T-helper 2 cell treated with Interferon-gamma antibody and Interleukin-4, amounts not matched to agents 100 ng/mL and 5 ng/mL, for 36 hours (primary cell): ENCODE data around the gene ZBTB16. TPM values are rescaled to one million over a fixed set of nuclear protein-coding genes. Genes with fewer than 3 reads are reported as not detected.

Source experiments
- intact Hi-C: fragments of 100-400 bp; cut with micrococcal nuclease; formaldehyde crosslinking; loops from one replicate; pipeline ENCODE4 v1.15.1; 2023
- total RNA-seq: library from RNA; stranded (reverse); gene quantifications from 2 replicates; pipeline ENCODE4 v1.2.3, GENCODE V29; 2022

Gene ZBTB16
- total RNA-seq, 1 donor from 2014 or later = 13.7 TPM

DNA sequence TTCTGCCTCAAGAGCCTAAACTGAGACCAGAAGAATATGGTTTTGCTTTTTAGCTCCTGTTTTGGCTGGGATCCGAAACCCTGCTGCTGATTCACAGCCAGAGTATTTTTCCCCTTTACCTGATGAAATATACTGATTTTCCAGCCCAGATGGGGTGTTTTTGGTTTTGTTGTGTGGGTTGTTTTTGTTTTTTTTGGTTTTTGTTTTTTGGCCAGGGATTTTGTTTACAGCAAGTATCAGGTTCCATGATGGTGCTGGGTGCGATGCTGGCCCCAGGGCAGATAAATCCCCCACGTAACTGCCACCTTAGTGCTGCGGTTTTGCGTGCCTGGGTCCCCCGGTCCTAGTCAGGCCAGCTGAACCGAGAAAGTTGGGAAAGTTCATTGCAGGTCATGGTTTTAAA, 103.7 kb downstream of the ZBTB16 start:
- intact Hi-C loops = loop anchor here (5.0 to 10.0 kb wide), 2 partner anchors 34 to 288 kb away; partner anchors contain the start of gene USP28

DNA sequence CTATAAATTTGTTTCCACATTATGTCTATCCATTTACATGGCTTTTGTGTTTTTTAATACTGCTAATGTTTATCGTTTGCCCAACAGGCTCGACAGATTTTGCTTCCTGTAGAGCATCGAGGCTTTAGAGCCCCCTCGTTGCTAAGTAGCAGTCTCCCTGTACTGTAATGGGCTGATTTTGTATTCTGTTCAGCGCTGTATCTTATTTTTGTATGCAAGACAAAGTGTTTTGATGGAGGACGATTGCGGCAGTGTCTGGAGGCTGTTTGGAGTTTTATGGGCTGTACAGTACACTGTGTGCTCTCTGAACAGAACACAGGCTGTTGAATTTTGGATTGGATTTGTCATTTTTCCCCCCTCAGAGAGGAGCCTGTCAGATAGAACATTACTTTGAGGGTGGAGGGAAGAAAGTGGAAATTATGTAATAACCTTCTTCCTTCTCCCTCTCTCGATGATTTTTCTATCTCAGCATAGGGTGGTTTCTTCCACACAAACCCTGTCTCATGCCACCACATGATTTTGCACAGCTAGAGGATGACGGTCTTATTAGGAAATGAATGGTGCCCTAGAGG, 104.4 kb downstream of the ZBTB16 start:
- intact Hi-C loops = loop anchor here (5.0 to 10.0 kb wide), 2 partner anchors 33 to 289 kb away; partner anchors contain the start of gene USP28

DNA sequence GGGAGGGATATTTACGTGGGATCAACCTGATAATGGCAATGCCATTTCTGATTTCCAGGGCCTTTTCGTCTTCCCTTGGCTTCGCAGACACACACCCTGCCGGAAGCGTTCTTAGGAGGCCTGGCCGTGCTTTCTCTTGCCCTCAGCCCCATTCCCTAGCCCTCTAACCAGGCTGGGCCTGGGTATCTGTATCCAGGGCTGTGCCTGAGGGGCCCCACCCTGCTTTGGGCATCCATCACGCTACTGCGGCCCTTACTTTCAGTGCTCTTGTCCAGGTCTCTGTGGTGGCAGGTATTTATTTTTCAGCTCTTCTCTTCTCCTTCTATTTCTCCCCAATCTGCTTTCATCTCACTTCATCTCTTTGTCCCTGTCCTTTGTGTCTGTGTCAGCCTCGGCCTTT, 105.0 kb downstream of the ZBTB16 start:
- intact Hi-C loops = loop anchor here (5.0 to 10.0 kb wide), 2 partner anchors 33 to 290 kb away; partner anchors contain the start of gene USP28

DNA sequence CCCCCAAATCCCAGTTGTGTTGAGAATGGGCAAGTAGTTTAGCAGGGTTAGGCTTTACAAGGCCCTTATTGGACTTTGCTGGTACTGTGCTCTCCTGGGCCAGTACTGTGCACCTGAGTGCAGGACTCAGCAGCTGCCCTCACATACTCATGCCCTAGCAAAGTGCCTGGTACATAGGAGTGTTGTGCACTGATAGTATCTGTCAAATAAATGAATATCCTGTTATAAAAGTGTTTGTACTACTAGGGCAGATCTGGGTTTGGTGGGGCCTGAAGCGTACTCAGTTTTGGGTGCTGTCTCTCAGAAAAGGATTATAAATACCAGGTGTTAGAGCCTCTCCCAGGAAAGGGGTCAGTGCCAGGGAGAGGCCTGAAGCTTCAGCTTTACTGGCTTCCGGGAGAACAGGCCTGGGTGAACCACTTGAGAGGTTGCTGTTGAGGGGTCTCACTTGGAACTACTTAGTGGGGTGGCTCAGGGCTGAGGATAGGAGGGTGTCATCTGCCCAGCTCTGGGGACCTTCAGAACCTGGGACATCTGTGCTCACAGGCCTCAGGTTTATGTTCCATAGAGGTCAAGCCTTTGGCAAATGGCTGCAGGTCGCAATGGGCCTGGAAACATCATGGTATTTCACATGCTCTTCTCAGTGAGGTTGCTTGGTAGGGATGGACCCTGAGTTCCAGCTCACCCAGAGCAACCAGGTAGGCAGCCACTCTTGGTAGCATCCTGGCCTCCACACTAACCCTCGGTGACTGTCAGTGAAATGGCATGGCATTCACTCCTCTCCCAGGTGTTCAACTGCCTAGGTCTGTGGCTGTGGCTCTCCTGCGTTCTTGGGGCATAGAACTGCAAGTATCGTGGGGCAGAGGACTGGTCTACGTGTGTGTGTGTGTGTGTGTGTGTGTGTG, 106.1 kb downstream of the ZBTB16 start:
- intact Hi-C loops = loop anchor here (5.0 to 10.0 kb wide), 2 partner anchors 88 to 291 kb away; partner anchors contain the start of gene USP28

DNA sequence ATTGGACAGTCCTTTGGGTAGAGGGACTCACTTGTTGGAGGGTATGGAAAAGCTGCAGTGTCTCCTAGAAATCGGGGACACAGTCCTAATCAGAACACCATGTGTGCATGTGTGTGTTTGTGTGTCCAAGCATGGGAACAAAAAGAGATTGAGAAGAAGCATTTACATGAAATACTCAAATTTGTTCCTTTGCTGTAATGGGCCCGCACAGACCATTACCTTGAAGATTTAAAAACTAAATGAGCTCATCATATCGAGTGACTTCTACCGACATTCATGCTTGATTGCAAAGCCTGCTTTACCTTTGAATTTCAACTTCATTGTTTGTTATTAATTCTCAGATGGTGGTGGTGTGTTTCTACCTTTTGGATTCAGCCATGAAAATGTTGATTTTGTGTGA, 106.9 kb downstream of the ZBTB16 start:
- intact Hi-C loops = loop anchor here (5.0 to 10.0 kb wide), 2 partner anchors 89 to 292 kb away; partner anchors contain the start of gene USP28

DNA sequence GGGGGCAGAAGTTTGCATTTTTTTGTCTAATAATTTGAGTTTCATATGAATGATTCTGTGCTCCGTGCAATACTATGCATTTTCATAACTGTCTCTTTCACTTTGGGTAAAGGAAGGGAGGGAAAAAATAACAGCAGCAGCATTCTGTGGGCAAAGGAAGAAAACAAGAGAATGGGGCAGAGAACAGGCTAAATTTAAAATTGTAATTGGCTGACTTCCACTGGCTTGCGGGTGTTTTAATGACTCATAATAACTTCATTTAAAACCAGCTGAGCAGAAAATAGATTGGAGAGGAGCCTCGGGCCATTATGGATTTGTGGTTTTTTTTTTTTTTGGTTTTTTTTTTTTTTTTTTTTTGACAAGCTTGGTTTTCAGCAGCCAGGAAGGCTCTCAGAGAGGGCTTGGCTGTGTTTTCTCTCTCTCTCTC, 107.4 kb downstream of the ZBTB16 start:
- intact Hi-C loops = loop anchor here (1.0 to 10.0 kb wide), 3 partner anchors 16 to 292 kb away; partner anchors contain the start of gene USP28

DNA sequence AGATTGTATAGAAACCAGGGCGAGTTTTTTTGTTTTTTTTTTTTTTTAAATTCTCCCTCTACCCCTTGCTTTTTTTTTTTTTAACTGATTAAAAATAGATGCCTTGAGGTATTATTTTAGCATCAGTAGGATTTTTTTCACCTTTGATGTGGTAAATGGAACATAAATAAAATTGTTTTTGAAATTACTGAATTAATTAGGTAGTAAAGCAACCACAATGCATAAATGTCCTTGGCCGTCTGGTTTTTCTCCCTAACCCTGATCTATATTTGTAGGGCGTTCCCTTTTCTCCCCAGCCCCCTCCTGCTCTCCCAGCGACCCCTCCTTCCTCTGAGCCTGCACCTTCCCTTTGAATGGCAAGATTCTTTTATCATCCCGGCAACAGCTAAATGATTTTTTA, 107.8 kb downstream of the ZBTB16 start:
- intact Hi-C loops = loop anchor here (1.0 to 10.0 kb wide), 3 partner anchors 16 to 293 kb away; partner anchors contain the start of gene USP28

DNA sequence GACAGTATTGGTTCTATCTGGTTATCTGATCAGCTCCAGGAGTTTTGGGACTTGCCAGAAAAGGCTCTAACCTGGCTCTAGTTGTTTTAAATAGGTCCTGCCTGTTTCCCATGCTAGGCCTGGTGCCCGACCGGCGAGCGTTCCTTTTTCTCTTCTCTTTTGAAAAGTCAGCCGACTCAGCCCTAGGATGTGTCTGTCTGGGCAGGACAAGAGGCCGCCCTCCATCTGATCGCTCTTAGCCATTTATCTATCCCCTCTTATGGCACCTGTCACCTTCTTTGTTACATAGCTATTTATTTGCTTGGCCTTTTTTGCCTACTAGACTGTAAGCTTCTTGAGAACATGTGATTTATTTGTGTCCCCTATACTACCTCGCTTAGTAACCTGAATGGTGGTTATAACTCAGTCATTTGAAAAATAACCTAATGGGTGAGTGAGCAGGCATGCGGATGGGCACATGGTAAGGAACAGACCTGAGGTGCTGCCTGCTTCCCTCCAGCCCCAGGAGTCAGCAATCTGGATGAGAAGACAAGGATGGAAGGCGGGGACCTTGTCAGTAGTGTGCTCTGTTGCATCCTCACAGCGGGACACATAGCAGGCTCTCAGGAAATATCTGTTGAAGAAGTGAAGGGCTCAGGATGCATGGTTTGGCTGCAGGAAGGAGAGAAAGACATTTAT, 108.4 kb downstream of the ZBTB16 start:
- intact Hi-C loops = loop anchor here (1.0 to 10.0 kb wide), 3 partner anchors 15 to 293 kb away; partner anchors contain the start of gene USP28

DNA sequence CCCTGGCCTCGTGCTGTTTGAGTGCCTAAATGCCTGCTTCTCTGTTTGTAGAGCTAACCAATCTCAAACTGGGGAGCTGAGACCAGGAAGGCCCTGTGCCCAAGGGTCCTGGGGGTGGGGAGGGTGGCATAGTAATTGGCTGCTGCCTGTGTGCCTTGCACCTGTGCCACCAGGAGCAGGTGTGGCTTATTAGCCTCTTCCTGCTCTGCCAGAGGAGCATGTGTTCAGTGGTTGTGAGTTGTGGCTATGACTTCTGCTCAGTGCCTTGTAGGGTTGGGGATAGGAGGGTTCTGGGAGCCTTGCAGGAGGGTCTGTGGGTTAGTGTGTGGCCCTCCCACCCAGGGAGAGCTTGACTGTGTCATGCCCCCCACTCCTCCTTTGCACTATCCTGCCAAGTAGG, 109.2 kb downstream of the ZBTB16 start:
- intact Hi-C loops = loop anchor here (5.0 to 10.0 kb wide), 2 partner anchors 91 to 294 kb away; partner anchors contain the start of gene USP28

DNA sequence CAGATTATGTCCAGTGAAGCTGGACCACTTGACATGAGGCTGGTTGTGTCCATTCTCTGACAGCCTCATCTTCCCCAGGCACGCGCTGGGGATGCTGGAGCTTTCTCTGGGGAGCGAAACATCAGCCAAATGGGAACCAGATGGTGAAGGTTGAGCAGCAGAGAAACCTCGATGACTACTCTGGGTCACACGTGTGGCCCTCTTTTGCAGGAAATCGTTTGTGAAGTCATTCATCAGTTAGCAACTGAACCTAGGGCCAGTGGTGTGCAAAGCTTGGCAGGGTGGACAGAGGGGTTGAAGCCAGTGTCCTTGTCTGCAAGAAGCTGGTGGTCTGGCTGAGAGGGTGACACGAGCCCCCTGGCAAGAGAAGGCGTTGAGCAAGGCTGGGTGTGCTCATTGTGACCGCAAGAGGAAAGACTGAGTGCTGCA, 109.8 kb downstream of the ZBTB16 start:
- intact Hi-C loops = loop anchor here (5.0 to 10.0 kb wide), 2 partner anchors 92 to 295 kb away; partner anchors contain the start of gene USP28

DNA sequence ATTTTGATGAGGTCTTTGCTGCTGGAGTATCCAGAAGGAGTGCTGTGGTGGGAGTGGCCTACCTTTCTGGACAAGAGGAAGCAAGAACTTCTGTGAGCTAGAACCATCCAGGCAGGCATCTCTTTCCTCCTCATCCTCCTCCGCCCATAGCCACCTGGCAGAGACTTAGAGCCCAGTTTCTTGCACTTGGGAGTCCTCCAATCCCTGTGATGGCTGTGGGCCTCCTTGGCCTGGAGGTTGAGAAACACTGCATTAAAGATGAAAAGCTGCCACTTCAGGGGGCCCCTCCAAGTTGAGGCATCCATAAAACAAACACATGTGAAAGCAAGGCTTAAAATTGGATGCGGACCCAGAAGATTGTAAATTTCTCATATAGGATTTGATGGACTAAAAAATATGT, 110.3 kb downstream of the ZBTB16 start:
- intact Hi-C loops = loop anchor here (5.0 to 10.0 kb wide), 2 partner anchors 93 to 295 kb away; partner anchors contain the start of gene USP28

DNA sequence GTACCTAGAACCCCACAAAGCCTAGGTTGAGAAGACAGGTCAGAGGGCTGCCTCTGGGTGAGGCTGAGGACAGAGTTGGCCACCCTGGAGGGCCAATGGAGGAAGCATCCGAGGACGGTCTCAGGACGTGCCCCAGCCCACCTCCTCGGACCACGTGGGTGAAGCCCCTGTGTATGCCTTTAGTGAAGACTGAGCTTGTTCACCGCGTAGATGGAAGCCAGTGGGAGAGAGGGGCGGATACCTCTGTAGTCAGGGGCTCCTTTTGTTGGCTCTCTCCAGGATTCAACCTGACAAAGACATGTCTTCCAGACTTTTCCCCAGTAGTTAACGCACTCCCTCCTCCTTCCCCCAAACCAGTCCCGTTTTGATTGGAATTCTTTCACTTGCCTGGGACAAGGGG, 110.7 kb downstream of the ZBTB16 start:
- intact Hi-C loops = no loop called here

DNA sequence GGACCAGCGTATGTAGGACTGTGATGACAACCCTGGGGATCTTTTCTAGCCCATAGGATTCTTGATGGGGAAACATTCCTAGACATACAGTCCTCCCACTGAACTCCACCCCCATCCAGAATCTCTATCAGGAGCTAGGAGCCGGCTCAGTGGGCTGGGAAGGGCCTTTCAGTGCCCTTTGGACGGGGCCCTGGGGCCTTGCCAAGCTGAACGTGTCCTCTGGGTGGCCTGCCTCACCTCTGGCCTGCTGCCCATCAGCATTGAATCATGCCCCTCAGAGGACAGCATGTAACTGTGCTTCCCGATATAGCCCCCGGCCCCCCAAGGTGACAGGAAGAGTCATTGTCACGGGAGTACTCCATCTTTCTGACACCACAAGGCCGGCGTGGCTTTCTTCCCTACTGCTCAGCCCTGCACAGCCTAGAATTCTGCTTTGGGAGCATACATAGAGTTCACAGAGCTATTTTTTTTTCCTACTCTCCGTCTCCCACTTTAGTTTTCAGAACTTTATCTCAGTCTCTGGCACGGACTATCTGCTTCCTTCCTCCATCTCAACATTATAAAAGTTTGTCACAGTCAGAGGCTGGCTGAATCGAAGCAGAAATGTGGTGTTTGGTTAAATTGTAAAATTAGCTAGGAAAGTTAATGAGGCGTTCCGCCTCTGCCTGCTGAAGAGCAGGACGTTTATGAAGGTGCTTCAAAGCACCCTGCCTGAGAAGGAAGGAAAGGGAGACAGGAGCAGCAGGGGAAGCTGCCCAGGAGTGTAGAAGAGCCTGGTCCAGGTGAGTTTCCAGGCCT, 111.9 kb downstream of the ZBTB16 start:
- intact Hi-C loops = no loop called here

DNA sequence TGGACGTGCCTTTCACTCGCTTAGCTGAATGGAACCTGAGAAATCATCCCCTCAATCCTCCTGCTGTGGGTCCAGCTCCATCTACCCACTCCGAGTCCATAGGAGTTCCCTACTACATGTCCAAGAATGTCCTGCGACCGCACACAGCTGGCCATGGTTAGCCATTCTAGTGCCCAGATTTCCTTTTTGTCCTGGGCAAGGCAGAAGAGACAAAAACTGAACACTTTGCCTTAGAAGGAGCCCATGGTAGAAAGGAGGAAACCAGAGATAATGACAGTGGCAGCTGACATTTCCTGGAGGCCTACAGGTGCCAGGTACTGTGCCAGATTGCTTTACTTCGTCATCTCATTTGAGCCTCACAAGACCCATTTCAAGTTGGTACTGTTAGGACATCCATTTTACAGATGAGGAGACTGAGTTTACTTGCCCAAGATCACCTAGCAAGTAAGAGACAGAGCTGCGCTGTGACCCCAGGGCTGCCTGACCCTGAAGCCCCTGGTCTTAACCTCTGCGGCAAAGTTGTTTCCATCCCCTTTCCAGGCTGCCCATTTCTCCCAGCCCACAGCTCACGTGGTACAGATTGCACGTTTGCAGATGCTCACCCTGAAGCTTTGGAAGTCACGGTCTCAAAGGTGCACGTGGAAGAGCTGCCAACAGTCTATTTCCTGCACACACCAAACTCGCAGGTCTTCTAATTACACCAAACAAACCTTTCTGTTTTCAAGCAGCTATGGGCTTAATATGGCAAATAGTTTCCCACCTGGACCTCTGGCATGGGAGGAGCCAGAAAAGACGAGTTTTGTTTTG, 112.7 kb downstream of the ZBTB16 start:
- intact Hi-C loops = no loop called here

DNA sequence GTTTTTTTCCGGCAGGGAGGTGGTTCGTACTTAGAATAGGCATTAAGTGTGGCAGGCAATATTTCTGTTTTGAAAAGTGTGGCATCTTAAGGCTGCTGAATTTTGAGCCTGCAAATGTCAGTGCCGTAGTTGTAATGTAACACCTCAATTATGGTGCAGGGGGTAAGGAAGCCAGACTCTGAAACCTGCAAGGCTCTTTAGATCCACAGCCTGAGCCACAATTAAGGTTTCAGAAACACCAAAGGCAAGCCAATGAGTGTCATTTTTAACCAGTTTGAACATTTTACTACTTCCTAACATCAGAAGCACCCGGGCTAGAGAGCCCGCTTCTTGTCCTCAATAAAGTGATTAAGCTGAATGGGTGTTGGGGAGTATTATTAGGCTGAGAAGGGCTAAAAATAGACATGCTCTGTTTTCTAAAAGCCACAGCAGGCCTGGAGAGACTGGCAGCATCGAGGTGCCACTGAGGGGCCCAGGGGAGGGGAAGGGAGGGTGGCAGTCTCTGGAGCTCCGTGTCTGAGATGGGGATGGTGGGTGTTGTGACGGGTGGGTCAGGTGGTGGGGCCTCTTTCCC, 113.4 kb downstream of the ZBTB16 start:
- intact Hi-C loops = loop anchor here (1.0 kb wide), 1 partner anchor 10 kb away; no protein-coding TSS in a partner anchor

DNA sequence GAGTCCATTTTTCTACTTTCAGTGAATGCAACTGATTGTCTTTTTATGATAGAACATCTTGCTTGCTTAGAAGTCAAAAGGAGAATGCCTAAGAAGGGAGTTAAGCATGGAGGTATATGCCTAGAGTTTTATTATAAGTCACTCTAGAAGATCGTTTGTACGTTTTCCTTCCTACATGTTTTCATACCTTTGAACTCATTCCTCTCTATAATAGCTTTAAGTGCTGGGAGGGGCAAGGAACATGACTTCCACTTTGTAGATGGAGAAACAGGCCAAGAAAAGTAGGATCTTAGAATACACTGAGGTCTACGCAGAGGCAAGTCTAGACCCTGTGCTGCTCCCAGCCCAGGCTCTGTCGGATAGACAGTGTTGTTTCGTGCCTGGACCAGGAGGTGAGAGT, 114.3 kb downstream of the ZBTB16 start:
- intact Hi-C loops = loop anchor here (1.0 kb wide), 1 partner anchor 9 kb away; no protein-coding TSS in a partner anchor

DNA sequence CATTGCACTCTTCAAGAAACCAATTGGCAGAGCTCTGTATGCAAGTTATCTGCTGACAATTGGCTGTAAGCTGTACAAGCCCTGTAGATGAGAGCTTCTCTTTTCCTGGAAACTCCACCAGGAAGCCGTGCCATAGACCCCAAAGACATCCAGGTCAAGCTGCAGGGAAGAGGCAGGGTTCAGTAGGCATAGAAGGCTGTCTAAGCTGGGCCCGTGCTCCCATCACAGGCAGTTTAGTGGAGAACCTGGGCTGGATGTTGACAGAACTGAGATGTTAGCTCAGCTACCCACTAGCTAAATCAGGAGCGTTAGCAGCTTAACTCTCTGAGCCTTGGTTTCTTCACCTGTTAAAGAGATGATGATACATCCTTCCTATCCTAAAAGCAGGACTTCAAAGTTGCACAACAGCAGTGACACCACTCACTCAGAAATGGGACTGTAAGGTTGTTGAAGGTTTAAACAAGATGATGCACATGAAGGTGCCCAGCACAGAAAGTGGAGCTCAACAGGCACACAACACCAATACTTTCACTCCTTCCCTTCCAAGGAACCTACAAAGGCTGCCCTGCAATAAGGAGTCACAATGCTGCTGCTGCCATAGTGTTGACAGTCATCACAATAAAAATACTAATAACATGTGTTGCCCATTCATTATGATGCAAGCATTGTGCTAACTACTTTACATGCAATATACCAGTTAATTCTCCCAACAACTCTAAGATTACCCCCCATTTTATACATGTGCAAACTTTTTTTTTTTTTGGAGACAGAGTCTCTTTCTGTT, 115.4 kb downstream of the ZBTB16 start:
- intact Hi-C loops = no loop called here

DNA sequence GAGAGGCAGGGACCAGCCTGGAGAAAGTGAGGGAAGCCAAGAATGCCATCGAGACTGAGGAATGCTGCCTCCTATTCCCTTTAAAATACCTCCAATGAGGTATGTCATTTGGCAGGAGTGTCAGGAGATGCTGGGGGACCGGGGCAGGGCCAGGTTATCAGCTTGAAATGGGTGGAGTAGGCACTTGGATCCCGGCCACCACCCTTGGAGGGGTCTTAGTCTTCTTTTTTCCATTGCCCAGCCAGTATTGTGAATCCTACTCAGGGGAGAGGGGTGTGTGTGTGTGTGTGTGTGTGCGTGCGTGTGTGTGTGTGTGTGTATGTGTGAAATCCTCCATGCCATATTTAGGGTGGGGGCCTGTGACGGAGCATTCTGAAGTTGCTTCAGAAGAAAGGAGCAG, 116.2 kb downstream of the ZBTB16 start:
- intact Hi-C loops = no loop called here
